ENCODE measurements around the gene SLC44A4. TPM values are rescaled to one million over a fixed set of nuclear protein-coding genes. Genes with fewer than 3 reads are reported as not detected.
"Not testable (repeated sequence)": the region's sequence is repeated elsewhere in the genome, so short reads cannot be mapped to it uniquely, and the experiment has no call there.

SLC44A4 gene
- polyA plus RNA-seq, 12 donors, result 0.09 to 25.0 (median 0.23) TPM; not detected in 2

DNA sequence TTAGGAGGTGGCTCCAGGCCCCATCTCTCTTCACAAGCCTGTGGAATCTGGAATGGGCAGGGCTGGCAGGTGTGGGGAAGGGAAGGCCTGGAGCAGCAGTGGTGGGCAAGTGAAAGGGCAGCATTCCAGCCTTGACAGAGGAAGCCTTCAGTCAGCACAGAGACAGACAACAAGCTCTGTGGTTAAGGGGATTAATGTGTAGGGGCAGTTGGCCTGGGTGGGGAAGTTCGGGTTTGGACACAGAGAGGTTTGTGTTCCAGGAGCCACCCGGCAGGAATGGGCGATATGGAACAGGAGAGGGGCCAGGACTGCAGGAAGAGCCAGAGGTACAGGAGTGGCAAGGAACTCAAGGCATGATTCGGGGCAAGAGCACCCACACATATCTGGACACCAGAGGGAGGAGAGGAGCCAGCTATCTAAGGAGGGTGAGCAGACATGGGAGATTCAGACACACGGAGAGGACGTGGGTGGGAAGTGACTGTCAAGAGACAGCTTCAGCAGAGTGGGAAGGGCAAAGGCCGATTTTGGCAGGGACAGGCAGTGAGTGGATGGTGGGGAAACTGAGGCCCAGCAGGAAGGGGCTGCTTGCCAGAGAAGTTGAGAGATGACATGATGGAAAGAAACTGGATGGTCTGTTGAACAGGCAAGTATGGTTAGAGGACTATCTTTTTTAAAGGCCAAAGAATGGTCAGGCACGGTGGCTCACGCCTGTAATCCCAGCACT lies 2.5 kb upstream of the SLC44A4 start:
- DNase-seq, result no peak

GRCh38 chr6:31880616-31881015 lies 1.8 kb upstream of the SLC44A4 start:
- no peak for DNase-seq

GRCh38 chr6:31879901-31880300 lies 1.1 kb upstream of the SLC44A4 start:
- no peak for DNase-seq

DNA sequence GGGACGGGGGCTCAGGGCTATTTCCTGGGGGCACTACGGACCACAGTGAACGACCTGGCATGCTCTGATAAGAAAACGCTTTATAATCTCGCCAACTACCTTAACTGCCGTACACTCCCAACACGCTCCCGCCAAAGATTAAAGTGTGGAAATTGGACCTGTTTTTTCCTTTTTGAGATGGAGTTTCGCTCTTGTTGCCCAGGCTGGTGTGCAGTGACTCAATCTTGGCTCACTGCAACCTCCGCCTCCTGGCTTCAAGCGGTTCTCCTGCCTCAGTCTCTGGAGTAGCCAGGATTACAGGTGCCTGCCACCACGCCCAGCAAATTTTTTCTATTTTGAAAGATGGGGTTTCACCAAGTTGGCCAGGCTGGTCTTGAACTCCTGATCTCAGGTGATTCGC lies 346 bp upstream of the SLC44A4 start:
- no peak for DNase-seq

DNA sequence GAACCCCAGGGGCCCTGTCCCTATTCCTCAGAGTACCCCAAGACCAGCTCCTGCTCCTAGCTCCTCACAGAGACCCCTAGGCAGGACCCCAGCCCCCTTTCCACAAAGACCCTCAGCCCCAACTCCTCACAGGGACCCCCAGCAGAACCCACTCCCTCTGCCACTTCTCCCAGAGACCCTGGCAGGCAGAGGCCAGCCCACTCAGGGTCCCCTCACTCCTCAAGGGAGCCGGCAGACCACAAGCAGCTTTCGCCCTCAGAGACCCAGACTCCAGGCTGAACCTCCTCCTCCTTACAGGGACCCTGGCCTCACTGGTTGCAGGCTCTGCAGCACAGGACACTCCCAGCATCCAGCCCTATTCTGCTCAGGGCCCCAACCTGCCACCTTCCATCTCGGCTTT lies 575 bp downstream of the SLC44A4 start:
- DNase-seq, result no peak

DNA sequence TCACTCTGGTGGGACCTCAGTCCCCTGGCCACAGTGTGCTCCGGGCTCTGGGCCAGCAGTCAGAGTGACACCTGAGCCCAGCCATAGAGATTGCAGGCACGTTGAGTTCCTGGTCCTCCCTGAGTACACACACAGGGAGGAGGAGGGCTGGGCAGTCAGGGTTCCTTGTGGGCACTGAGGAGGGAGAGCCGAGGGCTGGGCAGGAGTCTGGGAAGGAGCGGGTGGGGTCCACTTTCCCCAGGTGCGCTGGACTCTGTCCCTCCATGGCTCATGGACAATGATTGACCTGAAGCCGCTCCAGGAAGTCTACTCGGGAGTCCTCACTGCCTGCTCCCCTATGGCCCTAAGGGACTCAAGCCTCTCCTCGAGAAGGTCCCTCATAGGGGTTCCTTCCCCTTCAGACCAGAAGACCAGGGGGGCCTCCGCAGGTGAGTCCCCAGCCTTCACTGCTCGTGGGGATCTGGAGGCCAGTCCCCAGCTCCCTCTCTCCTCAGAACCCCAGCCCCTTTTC lies 1.1 kb downstream of the SLC44A4 start:
- no peak for DNase-seq

DNA sequence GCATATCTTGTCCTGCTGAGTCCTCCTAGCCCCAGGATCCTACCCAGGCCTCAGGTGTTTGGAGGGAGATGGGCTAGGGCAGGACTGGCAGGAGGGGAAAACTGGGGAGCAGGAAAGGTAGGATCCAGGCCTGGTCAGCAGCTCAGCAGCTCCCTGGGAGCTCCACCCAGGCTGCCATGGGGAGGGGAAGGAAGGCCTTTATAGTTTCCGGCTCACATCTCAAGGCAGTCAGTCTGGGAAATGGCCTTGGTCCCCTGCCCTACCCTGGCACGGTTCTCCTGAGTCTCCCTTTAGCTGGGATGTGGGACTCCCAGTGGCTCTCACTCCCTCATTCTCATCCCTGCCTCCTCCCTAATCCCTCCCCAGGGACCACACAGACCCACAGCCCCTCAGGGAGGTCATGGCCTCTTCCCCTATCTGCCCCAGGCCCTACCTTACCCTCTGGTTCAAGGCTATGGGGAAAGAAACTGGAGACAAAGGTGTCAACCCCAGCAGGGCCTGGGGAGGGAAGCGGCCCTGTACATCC lies 1.6 kb downstream of the SLC44A4 start:
- DNase-seq, result no peak

DNA sequence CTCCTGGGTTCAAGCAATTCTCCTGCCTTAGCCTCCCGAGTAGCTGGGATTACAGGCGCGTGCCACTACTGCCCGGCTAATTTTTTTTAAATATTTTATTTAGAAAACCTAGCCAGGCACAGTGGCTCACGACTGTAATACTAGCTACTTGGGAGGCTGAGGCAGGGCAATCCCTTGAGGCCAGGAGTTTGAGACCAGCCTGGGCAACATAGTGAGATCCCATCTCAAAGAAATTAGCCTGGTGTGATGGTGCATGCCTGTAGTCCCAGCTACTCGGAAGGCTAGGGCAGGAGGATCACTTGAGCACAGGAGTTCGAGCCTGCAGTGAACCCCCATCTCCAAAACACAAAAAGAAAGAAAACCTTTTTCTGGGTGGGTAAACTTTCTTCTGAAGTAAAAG lies 2.4 kb downstream of the SLC44A4 start:
- DNase-seq, result no peak

GRCh38 chr6:31875877-31876276 lies 2.9 kb downstream of the SLC44A4 start:
- DNase-seq, result no peak

DNA sequence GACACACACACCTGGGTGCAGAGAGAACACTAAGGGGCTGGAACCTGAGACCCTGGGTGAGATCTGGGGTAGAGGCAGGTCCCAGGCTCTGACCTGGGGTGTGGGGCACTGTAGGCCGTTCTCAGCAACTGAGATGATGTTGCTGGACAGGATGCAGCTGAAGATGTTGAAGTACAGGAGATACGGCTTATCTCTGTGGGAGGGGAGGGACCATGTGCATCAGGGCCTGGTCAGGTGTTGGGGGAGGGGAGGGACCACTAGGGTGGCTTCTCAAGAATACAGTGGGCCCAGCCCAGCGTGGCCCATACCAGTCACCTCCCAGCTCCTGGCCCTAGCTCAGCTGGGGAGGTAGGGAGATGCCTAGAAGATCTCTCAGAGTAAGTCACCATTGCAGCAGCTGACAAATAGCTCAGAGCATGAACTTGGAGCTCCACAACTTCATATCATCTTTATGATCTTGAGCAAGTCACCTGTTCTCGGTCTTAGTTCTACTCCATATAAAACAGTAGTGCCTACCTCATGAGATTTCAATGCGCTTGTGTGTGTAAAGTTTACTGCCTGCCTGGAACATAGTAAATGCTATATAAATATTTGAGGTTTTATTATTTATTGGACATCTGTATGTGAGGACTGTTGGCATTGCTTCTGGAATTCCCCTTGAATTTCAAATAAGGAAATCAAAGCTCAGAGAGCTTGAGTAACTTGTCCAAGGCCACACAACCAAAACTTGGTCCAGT lies 3.8 kb downstream of the SLC44A4 start:
- DNase-seq, result no peak

DNA sequence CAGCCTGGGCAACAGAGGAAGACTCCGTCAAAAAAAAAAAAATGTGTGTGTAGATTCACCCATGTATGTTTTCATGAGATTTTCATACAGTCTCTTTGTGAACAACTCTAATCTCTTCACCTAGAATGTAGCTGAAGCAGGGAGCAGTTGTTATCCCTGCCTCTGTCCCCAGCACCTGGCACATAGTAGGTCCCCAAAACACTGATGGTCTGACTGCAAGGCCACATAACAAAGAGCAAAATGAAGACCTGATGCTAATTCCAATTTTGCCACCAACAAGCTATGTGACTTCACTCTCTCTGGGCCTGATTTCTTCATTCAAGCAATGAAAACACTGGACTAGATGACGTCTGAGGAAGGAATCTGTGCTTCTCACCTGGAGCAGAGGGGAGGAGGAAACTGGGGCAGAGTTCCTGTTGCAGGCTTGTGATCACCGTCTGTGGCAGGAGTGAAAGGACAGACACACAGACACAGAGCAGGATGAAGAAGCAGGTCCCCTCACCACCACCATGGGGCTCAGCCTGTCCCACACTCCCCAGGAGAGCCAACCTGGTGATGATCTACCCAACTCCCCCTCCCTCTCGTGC lies 4.6 kb downstream of the SLC44A4 start:
- no peak for DNase-seq

GRCh38 chr6:31871046-31871659 lies 7.6 kb downstream of the SLC44A4 start:
- DNase-seq, result no peak

- no peak for DNase-seq
Measured at GRCh38 chr6:31870385-31870921, 8.3 kb downstream of the SLC44A4 start.

GRCh38 chr6:31869343-31869742 lies 9.5 kb downstream of the SLC44A4 start:
- DNase-seq, result no peak

GRCh38 chr6:31868658-31868971 lies 10.2 kb downstream of the SLC44A4 start:
- not testable (repeated sequence) for DNase-seq

GRCh38 chr6:31865205-31866118 lies 13.3 kb downstream of the SLC44A4 start:
- no peak for DNase-seq

DNA sequence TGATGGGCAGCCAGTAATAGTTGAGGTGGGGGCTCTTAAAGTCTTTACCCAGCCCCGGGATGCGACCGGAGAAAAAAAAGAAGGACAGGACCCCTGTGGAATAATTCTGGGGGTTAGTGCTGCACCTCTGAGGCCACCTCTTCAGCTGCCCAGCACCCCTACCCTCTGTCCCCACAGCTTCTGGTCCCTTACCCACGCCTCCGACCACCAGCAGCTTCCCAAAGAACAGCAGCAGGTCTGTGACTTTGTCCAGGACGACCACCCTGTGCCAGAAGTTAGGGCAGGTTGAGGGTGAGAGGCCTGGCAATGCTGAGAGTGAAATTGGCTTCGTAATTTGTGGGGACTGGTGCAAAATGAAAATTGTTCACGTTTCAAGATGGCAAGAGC lies 14.0 kb downstream of the SLC44A4 start:
- no peak for DNase-seq

- not testable (repeated sequence) for DNase-seq
Measured at GRCh38 chr6:31864123-31864562, 14.7 kb downstream of the SLC44A4 start.

DNA sequence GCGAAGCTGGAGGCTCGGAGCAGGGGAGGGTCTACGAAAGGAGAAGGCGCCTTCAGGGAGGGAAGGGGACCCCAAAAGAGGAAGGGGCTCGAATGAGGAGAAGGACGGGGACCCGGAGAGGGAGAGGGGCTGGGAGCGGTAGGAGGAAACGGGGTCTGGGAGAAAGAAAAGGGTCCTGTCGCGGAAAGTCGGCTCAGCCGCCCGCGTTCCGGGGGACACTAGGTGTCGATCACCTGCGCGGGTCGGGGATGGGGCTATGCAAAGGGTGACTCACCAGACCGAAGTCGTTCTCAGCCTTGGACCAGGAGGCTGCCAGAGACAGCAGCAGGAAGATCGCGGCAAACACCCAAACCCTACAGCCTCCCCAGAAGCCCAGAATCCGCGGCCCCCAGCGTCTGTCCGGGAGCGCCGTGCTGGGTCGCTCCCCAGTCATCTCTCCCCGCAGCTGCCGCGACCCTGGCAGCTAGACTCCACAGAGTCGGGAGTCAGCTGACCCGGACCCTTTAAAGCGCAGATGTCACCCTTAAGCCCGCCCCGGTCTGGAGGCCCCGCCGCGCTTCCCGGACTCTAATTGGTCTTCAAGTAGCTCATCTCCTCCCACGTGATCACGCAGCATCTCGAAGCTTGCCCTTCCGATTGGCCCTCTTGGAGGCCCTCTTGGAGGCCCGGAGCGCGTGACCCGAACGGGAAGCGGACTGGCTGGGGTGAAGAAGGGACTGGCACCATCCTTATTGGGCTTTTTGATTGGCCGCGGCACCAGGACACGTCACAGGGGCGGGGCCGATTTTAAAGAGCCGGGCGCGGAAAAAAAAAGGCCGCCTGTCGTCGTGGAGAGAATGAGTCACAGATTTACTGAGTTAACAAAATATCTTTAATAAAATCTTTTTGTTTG lies 16.2 kb downstream of the SLC44A4 start, which contains the start of gene NEU1:
Gene NEU1 (minus strand): TSS at position 478 of the 892 bp plus-strand sequence. CDS start 45 bp downstream, at position 433.
- peak; percentile 99 for DNase-seq

DNA sequence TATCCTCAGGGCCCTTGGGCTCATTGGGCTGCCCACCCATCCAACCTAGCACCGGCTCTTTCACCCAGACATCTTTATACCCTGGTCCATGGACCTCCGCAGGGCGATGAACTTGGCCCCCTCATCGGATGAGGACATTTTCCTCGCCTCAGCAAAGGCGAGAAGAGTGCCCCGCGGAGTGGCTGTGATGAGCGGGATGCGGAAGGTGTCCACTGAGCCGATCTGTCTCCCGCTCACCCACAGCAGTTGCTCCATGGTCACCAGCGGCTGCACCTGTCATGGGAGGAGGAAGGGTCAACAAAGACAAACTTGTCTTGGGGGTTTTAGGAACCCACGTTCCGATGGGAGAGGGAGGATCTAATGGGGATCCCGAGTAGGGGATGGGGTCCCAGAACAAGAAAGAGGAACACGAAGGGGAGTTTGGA lies 16.9 kb downstream of the SLC44A4 start:
- no peak for DNase-seq
